K562 (cell line): ENCODE data around the gene SPATA31C1. TPM values are rescaled to one million over a fixed set of nuclear protein-coding genes. Genes with fewer than 3 reads are reported as not detected.

Experiments used
- ATAC-seq: fragments of 200-7000 bp; cut with Tn5 transposase; 3 replicates; pipeline ENCODE4 v1.9.1; 2020; ENCODE audit warnings: moderate library complexity
- BruUV-seq: library from RNA; stranded (reverse); fragments of 400-500 nt; replicated peaks from 2 replicates; lab custom pipeline; 2021; lab: Mats Ljungman, UMichigan
- CTCF ChIA-PET: fragments of 300-600 bp; formaldehyde crosslinking; extraction: SDS; loops from one replicate; lab custom pipeline; 2021; ENCODE audit warnings: low intra/inter-chr PET ratio; lab: Yijun Ruan, JAX
- POLR2A ChIA-PET: fragments of 300-600, 350-650 bp; sonication (Branson Sonifier 250); formaldehyde crosslinking; extraction: SDS; loops from one replicate; lab custom pipeline; 2021; ENCODE audit warnings: antibody characterized with exemption, inconsistent platforms; lab: Yijun Ruan, JAX
- DNase-seq, 4 experiments: peaks; one replicate each; pipeline versions ENCODE4 v3.0.0 to v3.0.0-alpha.2; 2011 to 2018; ENCODE audit warnings: low spot score in 3 of 4, mixed read lengths in 3 of 4; ENCODE audit errors: extremely low read depth in 1 of 4
- FAIRE-seq: peaks from 2 replicates; lab custom pipeline; 2011; peaks lifted over from hg19 to GRCh38; lab: Jason Lieb, UNC
- H2AFZ ChIP-seq: 2 replicates; pipeline ENCODE4 v1.6.0; 2011; ENCODE audit warnings: low read depth, low read length, control low read depth, inconsistent platforms
- H3K27ac ChIP-seq: fragments of 200-600 bp; 3 replicates; pipeline ENCODE4 v1.8.0; 2011; ENCODE audit warnings: low read depth, mild to moderate bottlenecking, control low read depth, inconsistent platforms, low read length, moderate library complexity, mixed read lengths; ENCODE audit errors: extremely low read depth
- H3K27me3 ChIP-seq, 2 experiments: fragments of 300-600 bp in 1 of 2; 2 replicates in 1 of 2; 3 replicates in 1 of 2; pipeline versions ENCODE4 v1.6.0 to v1.8.0; 2011; ENCODE audit warnings: inconsistent platforms in 2 of 2, low read length in 2 of 2, mild to moderate bottlenecking in 1 of 2, mixed read lengths in 1 of 2, moderate library complexity in 1 of 2; ENCODE audit not compliant: control insufficient read depth in 2 of 2, insufficient read depth in 2 of 2
- H3K36me3 ChIP-seq: fragments of 300-600 bp; 3 replicates; pipeline ENCODE4 v1.8.0; 2011; ENCODE audit warnings: mild to moderate bottlenecking, low read length, inconsistent platforms; ENCODE audit not compliant: control insufficient read depth, insufficient read depth
- H3K4me1 ChIP-seq, 2 experiments: fragments of 200-600 bp in 1 of 2; replicated peaks in 1 of 2; 2 replicates in 1 of 2; 3 replicates in 1 of 2; pipeline versions ENCODE4 v1.5.1 to v1.8.0; 2011; ENCODE audit warnings: inconsistent platforms in 2 of 2, low read length in 2 of 2, mild to moderate bottlenecking in 1 of 2, mixed read lengths in 1 of 2, moderate library complexity in 1 of 2; ENCODE audit not compliant: control insufficient read depth in 2 of 2, insufficient read depth in 2 of 2
- H3K4me2 ChIP-seq: 2 replicates; pipeline ENCODE4 v1.6.1; 2011; ENCODE audit warnings: low read length, control low read depth, inconsistent platforms, mixed read lengths; ENCODE audit not compliant: insufficient read depth
- H3K4me3 ChIP-seq: fragments of 200-600 bp; sonication (generic), shearing (Covaris generic); 2 replicates; pipeline ENCODE4 v1.5.1; 2016; ENCODE audit warnings: control low read depth, inconsistent platforms
- H3K79me2 ChIP-seq: fragments of 200-600 bp; 3 replicates; pipeline ENCODE4 v1.8.0; 2011; ENCODE audit warnings: low read length, inconsistent platforms; ENCODE audit not compliant: control insufficient read depth, insufficient read depth
- H3K9ac ChIP-seq, 2 experiments: 2 replicates each; pipeline versions ENCODE4 v1.6.0 to v1.6.1; 2011; ENCODE audit warnings: low read depth in 2 of 2, low read length in 2 of 2, control low read depth in 1 of 2, inconsistent platforms in 1 of 2, mild to moderate bottlenecking in 1 of 2, mixed read lengths in 1 of 2; ENCODE audit not compliant: insufficient read depth in 1 of 2
- H3K9me1 ChIP-seq: one replicate; pipeline ENCODE4 v1.6.0; 2011; ENCODE audit warnings: inconsistent platforms, mild to moderate bottlenecking, low read length, moderate library complexity; ENCODE audit not compliant: control insufficient read depth, insufficient read depth
- H3K9me3 ChIP-seq: replicated peaks from 2 replicates; pipeline ENCODE4 v1.5.1; 2011; ENCODE audit warnings: low read depth, low read length, inconsistent platforms; ENCODE audit not compliant: control insufficient read depth, insufficient read depth
- H4K20me1 ChIP-seq: replicated peaks from 2 replicates; pipeline ENCODE4 v1.6.1; 2011; ENCODE audit warnings: low read length, inconsistent platforms, mixed read lengths; ENCODE audit not compliant: control insufficient read depth, insufficient read depth
- BRCA1 ChIP-seq, 2 experiments: fragments of 450-650 bp in 1 of 2; sonication (generic) in 1 of 2; formaldehyde crosslinking in 1 of 2; IDR thresholded peaks; 2 replicates each; pipeline versions ENCODE4 v1.5.0 to v1.6.1; 2017 to 2020; ENCODE audit warnings: mild to moderate bottlenecking in 1 of 2, missing genetic modification reagents in 1 of 2
- LCOR ChIP-seq: sonication (generic); formaldehyde crosslinking; IDR thresholded peaks from 2 replicates; pipeline ENCODE4 v1.8.0; 2022; ENCODE audit warnings: mild to moderate bottlenecking, missing genetic modification reagents
- NCOA4 ChIP-seq: fragments of 450-650 bp; IDR thresholded peaks from 2 replicates; pipeline ENCODE4 v1.6.1; 2018; ENCODE audit warnings: mild to moderate bottlenecking; ENCODE audit not compliant: partially characterized antibody
- NCOR1 ChIP-seq: fragments of 450-650 bp; IDR thresholded peaks from 2 replicates; pipeline ENCODE4 v1.6.1; 2016; ENCODE audit warnings: mild to moderate bottlenecking, moderate library complexity
- PHB ChIP-seq: fragments of 250-450 bp; sonication (Bioruptor Pico); IDR thresholded peaks from 2 replicates; pipeline ENCODE4 v1.5.0; 2021
- TAF9B ChIP-seq: fragments of 450-650 bp; IDR thresholded peaks from 2 replicates; pipeline ENCODE4 v1.6.1; 2018; ENCODE audit warnings: mild to moderate bottlenecking; ENCODE audit not compliant: partially characterized antibody
- ZNF212 ChIP-seq: fragments of 450-650 bp; formaldehyde crosslinking; IDR thresholded peaks from 2 replicates; pipeline ENCODE4 v1.4.0; 2020; ENCODE audit warnings: mild to moderate bottlenecking
- ZNF407 ChIP-seq: fragments of 450-650 bp; IDR thresholded peaks from 2 replicates; pipeline ENCODE4 v1.6.1; 2016; ENCODE audit warnings: low read depth
- ZNF586 ChIP-seq: fragments of 450-650 bp; formaldehyde crosslinking; conservative IDR thresholded peaks from 2 replicates; pipeline ENCODE4 v1.4.0; 2020; ENCODE audit warnings: mild to moderate bottlenecking, moderate library complexity
- ZNF695 ChIP-seq: fragments of 450-650 bp; formaldehyde crosslinking; IDR thresholded peaks from 2 replicates; pipeline ENCODE4 v1.4.0; 2020; ENCODE audit warnings: mild to moderate bottlenecking, moderate library complexity
- WGBS: fragments of 100-300 bp; shearing (Covaris generic); methylation state at CpG from one replicate; pipeline ENCODE4 v1.1.6; 2016; ENCODE audit warnings: low coverage, mixed read lengths; ENCODE audit not compliant: insufficient coverage; ENCODE audit errors: missing lambda C conversion rate; 5-methylcytosine and 5-hydroxymethylcytosine counted together
- in situ Hi-C: fragments of 300-500 bp; cut with MboI; formaldehyde crosslinking; loops from 4 replicates; pipeline ENCODE4 v1.15.0; 2018; ENCODE audit warnings: inconsistent platforms, mixed read lengths
- intact Hi-C: fragments of 100-400 bp; cut with micrococcal nuclease; formaldehyde crosslinking; loops from 2 replicates; pipeline ENCODE4 v1.14.2; 2022
- polyA plus RNA-seq, 8 experiments: library from polyadenylated mRNA; depleted of rRNA in 4 of 8; stranded (reverse) in 5 of 8; unstranded in 3 of 8; fragments of >200 nt; fragmentation: Nextera tagmentation in 2 of 8; fragmentation: Illumina TruSeq in 1 of 8; extraction: Ambion mirVana in 2 of 8; extraction: Trizol in 1 of 8; gene quantifications; 2 replicates each; pipeline versions ENCODE4 v1.2.1 to v1.2.3, GENCODE V29; 2011 to 2014; ENCODE audit warnings: inconsistent platforms in 1 of 8, missing spikeins in 1 of 8
- total RNA-seq, 7 experiments: library from RNA; depleted of rRNA in 6 of 7; stranded (reverse); fragments of >200 nt in 6 of 7; fragmentation: Illumina TruSeq in 2 of 7; extraction: Trizol in 2 of 7; gene quantifications; 2 replicates each; pipeline versions ENCODE4 v1.2.1 to v1.2.3, GENCODE V29; 2011 to 2021; ENCODE audit warnings: low replicate concordance in 1 of 7

The SPATA31C1 gene
- total and polyA plus RNA-seq, 9 of the 15 experiments (the other 6 are each of a cell fraction or from before 2014, with no cell fraction given), result 0.03 to 0.15 (median 0.05) TPM; not detected in 3

DNA sequence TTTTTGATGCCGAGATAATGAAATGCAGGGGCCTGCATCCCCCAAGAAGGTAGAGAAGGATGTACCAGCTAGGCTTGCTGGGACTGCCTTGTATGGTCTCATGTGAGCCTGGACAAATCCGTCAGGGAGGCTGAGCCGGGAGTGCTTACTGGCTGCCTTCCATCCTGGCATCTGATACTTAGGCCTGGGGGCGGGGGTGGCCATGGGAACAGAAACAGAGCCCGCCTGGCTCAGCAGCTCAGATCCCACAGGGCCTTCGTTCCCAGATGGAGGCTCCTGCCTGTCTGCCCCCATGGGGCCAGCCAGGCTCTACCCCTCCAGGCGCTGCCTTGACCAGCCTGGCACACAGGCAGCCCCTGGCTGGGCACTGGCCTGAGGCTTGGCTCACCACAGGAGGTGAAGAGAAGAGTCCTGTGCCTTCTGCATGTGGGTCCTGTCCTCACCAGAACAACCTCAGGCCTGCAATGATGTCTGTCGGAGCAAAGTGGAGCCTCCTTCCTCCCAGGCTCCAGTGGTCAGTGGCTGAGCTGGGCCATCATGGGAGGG lies 45.6 kb upstream of the SPATA31C1 start:
- intact Hi-C loops, result no loop called here
- 0% methylated on average over 8 of the region's 8 CpGs for WGBS

GRCh38 chr9:87873607-87874303 lies 44.0 kb upstream of the SPATA31C1 start:
- CTCF ChIA-PET, result no interaction called here
- H3K79me2 ChIP-seq, result no peaks in the 10 kb centered on the region
- POLR2A ChIA-PET, result no interaction called here
- H2AFZ ChIP-seq, result no peak overlapping the region
- no peak overlapping the region for H3K27ac ChIP-seq
- H4K20me1 ChIP-seq, result no peaks in the 10 kb centered on the region
- H3K4me2 ChIP-seq, result no peak overlapping the region
- DNase-seq, result no peak
- H3K9ac ChIP-seq, result no peak overlapping the region
- ATAC-seq, result no peak
- WGBS, result 26% methylated on average over 5 of the region's 5 CpGs
- no TSS peak for BruUV-seq
- H3K9me3 ChIP-seq, result no peaks in the 10 kb centered on the region
- no peak overlapping the region for H3K4me3 ChIP-seq
- H3K36me3 ChIP-seq, result no peaks in the 10 kb centered on the region
- peaks cover 0 to 2% of the 10 kb centered on the region in 2 experiments; a peak in 3 of 5 replicates for H3K4me1 ChIP-seq
- intact Hi-C loops (no loop called here), in situ Hi-C loops (no loop called here)
- FAIRE-seq, result no peak
- no peaks in the 10 kb centered on the region for H3K9me1 ChIP-seq
- H3K27me3 ChIP-seq, result peaks cover 0 to 9% of the 10 kb centered on the region in 2 experiments; a peak in 3 of 5 replicates
- no peak for TF ChIP-seq PHB (CRISPR knock-in tag)
- no peak for TF ChIP-seq ZNF407
- no peak for TF ChIP-seq ZNF586 (CRISPR knock-in tag)
- TF ChIP-seq ZNF695 (CRISPR knock-in tag), result no peak
- TF ChIP-seq NCOA4, result no peak

More for the DNA sequence above, 45.6 kb upstream of the SPATA31C1 start:
- H3K9ac ChIP-seq, result no peak overlapping the region
- BruUV-seq, result no TSS peak
- DNase-seq (no peak), FAIRE-seq (no peak), ATAC-seq (no peak)
- H3K4me1 ChIP-seq, result no peaks in the 10 kb centered on the region; a peak in 2 of 5 replicates
- no peaks in the 10 kb centered on the region for H3K9me3 ChIP-seq
- H3K9me1 ChIP-seq, result no peaks in the 10 kb centered on the region
- no peak overlapping the region for H3K4me2 ChIP-seq
- no peak overlapping the region for H2AFZ ChIP-seq
- H3K4me3 ChIP-seq, result no peak overlapping the region
- ChIA-PET POLR2A (no interaction called here), CTCF (no interaction called here)
- no peaks in the 10 kb centered on the region for H3K36me3 ChIP-seq
- no peak for TF ChIP-seq TAF9B
- TF ChIP-seq NCOR1, result no peak
- TF ChIP-seq BRCA1 (IDR thresholded peaks at IDR 0.05), result no peak
- no peak for TF ChIP-seq BRCA1 (CRISPR knock-in tag; IDR thresholded peaks at IDR 0.05)
- TF ChIP-seq LCOR (CRISPR knock-in tag), result no peak
- no peak for TF ChIP-seq ZNF212
- peaks cover 0 to 22% of the 10 kb centered on the region in 2 experiments; a peak in 3 of 5 replicates for H3K27me3 ChIP-seq
- in situ Hi-C loops, result no loop called here
- H4K20me1 ChIP-seq, result no peaks in the 10 kb centered on the region
- H3K79me2 ChIP-seq, result no peaks in the 10 kb centered on the region
- H3K27ac ChIP-seq, result no peak overlapping the region
